Activated T-cell treated with anti-CD3 and anti-CD28 coated beads for 1 hour (primary cell): Measurements from ENCODE around the gene ITPKB.
A peak's percentile ranks its signal among the peaks of the same experiment; 100 is the strongest.

Experiments used
- DNase-seq: peaks from one replicate; pipeline ENCODE4 v3.0.0-alpha.2; 2020; ENCODE audit warnings: low read depth

Gene ITPKB

DNA sequence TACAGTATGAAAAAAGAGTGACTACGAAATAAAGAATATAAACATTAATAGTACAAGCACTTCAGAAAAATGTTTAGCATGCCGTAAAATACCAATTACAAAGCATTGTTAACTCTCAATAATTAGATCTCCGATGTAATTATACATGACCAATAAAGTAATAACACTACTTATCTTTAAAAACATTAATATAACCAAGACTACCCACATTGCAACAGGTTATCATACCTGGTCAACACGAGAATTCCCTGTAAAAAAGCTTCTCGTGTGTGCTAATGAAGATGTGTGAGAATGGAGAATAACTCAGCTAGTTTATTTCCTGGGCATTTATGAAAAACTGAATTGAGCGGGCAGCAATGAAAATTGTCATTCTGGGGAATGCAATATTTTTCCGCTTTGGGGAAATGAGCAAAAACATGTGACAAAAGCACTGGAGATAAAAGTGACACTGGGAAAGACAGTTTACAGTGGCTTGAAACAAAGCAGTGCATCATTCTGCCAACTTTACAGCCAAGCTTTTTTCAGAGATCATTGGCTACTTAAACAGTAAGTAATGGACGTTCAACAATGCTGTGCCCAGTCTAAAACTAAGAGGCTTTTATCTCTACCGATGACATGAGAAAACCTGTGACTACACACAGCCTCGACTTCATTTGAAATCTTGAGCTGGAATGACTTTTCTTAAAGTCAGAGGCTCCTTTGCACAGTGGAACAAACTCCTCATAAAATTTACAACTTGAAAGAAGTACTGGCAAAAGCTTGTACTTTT, 34.7 kb downstream of the ITPKB start:
- no peak for DNase-seq

DNA sequence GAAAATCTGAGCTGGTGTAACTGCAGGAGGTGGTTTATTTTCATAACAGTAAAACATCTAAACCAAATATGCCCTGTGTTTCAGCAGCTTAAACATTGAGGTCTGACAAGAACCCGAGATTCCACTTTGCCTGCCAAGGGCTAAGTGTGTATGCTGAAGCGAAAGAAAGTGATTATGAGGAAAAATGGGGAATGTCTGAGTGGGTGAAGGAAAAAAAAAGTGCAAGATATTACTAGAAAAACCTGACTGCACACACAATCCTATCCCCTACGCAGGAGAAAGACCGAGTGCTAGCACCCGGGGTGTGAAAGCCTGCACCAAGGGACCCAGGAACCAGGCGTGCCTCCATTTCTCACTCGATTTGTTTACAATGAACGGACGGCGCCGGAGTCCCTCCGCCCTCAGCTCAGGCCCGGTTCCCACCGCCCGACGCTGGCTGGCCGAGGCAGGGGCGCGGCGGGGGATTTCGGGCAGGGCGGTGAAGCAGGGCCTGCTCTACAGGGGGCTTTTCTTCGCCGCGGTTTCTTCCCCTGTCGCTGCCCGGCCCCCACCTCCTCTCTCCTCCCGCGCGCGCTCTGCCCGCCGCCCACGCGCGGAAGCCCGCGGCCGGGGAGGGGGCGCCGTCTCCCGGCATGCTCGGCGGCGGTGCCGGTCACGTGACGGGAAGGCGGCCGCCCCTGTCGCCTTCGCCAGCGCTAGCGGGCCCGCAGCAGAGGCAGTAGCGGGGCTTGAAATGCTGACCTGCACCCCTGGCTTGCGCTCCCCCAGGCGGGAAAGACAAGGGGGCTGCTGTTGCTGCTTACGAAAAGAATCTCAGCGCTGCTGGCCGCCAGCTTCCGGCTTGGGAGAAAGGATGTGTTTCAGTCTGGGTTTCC, 35.9 kb downstream of the ITPKB start:
- DNase-seq = peak; percentile 74

DNA sequence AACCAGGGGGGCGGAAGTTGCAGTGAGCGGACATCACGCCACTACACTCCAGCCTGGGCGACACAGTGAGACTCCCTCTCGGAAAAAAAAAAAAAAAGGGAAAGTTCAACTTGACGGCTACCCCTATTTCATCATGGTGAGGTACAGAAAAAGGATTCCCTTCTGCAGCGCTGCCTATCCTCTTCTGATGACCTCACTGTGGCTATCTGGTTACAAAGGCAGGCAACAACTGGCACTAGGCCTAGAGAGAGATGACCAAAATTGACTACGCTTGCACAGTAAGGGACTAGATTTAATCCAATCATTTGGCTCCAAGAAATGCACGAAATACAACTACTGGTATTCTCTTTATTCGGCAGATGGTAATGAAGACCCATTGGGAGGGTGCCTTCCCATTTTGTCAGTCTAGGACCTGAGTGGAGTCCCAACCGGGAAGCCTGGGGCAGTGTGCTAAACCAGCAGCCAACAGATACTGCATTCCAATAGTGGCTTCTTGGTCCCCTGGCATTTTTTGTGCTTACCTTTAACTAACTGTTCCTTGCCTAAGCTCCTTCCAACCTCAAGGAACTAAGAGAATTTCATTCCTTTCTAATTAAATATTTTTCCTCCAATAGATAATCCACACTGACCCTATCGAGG, 36.6 kb downstream of the ITPKB start:
- DNase-seq = no peak

DNA sequence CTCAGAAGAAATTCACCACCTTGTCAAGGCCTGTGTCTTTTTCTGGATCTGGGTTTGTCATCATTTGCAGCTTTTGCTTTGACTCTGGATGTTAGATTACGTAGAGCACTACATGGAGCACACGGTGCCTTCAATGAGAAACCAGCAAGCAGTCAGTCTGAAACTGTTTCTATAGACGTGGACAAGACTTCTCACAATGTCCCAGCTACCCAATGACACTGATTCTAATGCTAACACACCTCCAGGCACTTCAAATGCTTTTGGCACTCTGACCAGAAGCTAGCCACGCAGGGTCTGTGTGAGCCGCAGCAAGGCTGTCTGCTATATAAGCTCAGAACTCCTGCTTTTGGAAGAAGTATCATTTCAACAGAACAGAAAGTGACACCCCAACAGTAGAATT, 38.2 kb downstream of the ITPKB start:
- DNase-seq = no peak

DNA sequence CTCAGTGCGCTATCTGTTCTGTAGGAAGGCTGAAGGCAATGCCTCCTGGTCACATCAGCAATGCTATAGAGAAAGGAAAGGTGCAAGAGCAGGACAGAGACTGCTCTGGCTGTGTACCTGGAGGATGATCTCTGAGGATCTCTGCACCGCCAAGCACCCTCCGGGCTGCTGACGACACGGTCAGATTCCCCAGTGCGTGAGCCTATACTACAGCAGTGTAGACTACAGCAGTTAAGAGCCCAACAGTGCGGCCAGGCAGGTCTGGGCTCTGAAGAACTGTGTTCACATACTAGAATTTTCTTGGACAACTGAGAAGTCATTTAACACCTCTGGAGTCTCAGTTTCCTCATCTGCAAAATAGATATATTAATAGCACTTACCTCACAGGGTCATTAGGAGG, 39.9 kb downstream of the ITPKB start:
- no peak for DNase-seq

DNA sequence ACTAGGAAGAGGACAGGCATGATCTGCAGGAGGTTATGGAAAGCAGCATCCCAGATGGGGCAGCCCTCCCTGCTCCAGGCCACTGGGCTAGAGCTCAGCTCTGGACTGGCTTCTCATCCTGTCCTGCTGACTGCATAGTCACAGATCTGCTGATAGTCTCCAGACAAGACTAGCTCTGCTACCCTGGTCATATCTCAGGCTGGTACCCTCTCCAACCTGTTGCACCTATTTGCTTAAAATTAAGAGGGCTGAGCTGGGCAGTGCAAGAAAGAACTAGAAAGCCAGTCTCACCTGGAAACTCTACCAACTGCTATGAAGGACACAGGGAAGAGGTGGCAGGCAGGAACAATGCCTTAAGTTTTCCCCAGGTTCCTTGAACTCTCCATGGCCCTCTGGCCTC, 40.4 kb downstream of the ITPKB start:
- no peak for DNase-seq

DNA sequence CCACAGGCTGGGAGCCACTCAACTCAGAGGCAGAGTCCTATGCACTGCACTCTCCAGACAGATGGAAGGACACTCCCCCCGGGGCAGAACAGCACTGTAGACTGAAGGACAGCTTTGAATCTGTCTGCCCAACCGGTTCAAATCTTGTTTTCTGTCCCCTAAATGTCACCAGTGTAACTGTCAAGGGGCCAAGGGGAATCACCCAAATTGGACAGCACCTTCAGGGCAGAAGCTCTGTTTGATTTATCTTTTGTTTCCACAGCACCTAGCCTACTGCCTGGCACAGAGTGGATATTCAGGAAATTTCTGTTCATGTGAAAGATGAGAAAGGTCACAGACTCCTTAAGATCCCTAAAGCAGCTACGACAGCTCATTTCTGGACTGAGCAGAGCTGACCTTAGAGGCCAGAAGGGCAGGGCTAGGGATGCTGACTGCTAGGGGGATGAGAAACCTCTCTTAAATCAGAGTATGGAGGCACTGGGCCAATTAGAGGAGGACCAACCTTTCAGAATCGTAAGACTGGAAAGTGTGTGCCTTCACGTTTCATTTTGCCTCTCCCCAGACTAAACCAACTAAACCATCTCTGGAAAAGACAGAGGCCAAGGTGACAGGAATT, 41.0 kb downstream of the ITPKB start:
- DNase-seq = no peak

DNA sequence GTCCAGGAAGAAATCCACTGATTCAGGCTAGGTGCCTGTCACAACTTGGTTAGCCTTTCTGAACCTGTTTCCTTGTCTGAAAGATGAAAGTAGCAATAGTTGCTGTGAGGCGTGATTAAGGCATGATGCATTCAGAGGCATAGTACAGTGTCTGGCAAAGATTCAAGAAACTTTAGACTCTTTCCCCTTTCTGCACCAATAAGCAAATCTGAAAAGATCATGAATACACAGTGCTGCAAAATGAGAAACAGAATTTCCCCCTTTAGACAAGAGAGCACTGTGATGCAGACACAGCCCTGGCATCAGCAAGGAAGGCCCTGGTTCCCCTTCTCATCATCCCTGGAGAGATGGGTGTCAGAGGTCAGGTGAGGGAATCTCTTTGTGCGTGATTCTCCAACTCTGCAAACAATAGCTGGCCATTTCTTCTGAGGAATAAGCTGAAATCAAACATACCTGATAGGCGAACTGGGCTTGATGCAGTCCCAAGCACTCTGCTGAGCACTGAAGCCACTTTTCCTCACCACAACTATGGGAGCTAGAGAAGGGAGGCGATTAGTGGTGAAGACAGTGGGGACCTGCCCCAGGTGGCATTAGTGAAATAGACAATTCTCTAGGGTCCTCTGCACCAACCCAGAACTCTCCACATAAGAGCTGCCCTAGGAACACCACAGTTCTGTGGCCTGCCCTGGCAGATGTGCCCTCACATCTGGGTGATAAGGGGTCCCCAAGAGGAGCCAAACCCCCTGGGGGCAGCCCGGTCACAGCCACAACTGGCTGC, 41.7 kb downstream of the ITPKB start:
- no peak for DNase-seq

DNA sequence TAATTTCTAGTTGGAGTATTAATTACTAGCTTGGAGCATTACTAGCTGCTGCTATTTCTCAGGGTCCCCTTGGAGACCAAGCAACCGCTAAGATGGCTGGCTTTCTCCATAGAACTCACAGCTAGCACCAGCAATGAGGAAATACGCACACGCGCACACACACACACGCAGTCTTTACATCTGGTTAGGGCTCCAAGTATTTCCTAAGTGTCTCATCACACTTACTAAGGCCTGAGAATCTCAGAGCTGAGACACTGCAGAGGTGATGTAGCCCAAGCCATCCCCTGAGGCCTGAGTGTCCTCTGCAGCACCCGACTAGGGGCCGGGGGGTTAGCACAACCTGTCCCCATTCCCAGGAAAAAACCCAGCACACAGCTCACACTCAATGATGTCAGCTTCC, 42.5 kb downstream of the ITPKB start:
- DNase-seq = no peak

DNA sequence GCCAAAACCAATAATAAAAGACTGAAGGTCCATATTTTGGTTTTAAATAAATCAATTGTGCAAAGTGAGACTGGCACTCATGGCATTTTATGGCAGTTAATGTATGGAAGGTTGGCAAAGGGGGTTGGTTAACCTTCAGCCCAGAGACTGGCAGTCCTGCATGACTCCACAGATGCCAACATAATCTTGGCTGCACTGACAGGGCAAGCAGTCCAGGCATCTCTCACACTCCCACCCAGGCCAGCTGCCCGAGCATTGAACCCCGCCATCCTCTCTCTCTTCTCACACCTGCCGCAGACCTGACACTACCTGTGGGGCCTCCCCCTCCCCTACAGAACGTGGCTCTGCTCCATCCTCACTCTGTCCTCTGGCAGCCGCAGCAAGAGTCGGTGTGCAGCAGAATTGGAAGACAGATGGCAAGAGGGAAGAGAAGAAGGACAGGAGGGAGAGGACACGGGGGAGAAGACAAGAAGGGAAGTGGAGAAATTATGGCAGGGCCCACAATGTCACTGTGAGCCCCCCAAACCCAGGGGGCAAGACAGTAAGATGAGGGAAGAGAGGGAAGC, 43.7 kb downstream of the ITPKB start:
- no peak for DNase-seq

DNA sequence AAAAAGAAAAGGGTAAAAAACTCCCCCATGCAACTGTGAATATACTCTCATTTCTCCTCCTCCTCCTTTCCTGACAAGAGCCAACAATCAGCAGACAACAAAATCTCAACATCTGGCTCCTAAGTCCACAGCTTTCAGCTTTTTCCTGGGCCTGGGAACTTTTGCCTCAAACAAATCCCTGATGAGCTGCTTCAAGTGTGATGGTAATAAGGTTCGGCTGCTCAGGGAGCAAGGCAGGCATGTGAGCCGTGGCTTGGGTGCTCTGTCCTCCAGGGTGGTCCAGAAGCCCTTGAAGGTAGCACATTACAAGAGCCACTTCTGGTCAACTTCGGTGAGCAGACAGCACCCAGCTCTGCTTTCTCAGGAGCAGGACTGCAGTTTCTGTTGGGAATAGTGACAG, 46.3 kb downstream of the ITPKB start:
- DNase-seq = no peak

DNA sequence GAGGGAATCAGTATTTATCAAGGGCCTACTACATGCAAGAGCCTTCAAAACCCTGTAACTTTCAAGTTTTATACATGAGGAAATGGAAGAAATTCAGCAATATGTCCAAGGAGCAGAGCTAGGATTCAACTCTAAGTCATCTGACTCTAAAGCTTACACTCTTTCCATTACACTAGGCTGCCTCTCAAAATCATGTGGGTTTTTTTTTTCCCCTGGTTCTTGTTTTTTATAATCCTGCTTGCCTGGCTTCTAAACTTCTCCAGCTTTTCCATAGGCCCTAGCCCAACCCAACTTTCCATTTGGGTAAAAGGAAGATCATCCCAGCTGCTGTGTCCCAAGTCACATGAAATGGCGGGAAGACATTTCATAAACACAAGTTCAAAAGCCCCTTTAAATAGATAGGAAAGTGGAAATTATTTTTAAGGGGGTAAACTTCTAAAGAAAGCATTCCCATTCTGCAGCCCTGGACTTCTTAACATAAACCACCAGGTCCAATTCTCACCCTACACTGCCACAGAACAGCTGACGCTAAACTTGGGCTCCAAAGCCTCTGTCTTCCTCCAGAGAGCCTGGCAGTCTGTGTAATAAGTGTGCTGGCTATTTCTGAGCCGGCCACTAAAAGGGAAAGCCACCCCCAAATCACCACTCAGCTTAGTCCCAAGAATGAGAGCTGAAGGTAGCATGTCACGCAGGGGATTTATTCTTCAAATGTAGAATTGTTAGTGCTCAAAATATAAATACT, 46.9 kb downstream of the ITPKB start:
- no peak for DNase-seq

DNA sequence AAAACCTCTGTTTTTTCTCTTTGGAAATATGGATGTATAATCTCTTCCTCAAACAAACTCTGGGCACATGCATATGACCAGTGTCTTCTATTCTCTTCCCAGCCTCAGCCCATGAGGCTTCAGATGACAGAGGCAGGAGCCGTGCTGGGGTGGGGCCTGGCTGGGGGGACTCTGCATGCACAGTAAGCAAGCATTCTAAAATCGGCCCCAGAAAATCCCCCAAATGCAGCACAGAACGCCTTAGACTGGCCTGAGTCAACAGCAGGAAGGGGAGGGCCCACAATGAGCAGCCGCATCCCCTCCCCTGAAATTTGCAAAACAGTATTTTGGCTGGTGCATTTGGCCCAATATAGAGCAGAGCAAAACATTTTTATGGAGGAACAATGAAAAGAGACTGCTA, 47.8 kb downstream of the ITPKB start:
- DNase-seq = no peak

DNA sequence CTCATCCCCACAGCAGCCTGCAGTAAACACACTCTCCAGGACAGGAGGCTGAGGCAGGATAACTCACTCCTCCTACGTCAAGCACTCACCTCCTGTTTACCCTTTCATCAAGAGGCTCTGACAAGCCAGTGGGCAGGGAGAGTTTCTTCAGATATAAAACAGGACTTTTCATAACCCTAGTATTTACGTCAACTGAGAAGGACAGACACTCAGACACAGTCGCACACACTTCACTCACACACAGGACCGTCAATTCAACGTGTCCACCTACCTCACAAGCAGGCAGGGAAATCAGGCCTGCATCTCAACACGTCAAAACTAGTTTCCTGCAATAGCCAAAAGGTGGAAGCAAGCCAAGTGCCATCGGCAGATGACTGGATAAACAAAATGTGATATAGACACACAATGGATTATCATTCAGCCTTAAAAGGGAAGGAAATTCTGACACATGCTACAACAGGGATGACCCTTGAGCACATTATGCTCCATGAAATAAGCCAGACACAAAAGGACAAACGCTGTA, 48.6 kb downstream of the ITPKB start:
- DNase-seq = no peak

DNA sequence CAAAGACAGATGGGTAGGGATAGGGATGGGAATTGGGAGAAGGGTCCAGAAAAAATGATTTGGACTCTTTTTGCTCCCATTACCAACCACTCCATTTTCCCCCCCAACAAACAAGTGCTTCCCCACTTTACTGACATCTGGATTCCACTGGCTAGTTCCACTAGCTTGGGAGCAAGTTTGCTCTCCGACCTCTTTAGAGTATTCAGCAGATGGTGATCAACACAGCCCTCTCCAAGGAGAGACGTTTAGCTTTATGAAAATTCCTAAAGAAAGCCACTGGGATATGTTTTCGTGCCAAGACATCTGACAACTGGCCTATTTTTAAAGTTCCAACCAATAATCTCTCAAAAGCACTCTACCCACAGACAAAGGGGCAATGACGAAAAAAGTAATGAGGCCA, 50.3 kb downstream of the ITPKB start:
- DNase-seq = no peak

DNA sequence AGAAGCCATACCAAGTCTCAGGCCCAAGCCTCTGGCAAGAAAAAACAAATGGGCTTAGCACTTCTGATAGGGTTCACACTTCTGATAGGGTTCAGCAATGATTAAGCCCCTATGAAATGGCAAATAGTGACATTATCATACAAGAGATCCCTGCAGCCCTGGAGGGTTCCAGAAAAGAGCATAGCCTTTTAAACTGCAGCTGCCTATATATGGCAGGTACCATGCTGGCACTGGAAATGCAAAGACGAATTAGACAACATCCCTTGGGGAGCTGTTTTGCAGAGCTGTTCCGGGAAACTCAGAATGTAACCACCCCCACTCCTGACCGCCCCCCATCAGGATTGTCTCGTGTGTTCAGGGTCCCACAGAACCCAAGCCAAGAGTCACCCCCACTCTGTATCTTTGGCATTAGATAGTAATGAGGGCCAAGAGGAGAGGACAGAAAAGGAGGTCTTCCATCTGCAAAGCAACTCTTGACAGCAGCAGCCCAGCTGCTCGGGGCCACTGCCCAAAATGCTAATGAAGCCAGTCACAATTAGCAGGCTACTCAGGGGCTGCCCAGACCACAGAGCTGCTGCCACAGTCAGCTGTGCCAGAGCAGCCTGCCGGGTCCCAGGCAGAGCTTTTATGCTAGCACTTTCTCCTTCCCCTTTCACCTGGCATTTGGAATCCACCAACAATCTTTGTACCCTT, 50.9 kb downstream of the ITPKB start:
- DNase-seq = no peak

DNA sequence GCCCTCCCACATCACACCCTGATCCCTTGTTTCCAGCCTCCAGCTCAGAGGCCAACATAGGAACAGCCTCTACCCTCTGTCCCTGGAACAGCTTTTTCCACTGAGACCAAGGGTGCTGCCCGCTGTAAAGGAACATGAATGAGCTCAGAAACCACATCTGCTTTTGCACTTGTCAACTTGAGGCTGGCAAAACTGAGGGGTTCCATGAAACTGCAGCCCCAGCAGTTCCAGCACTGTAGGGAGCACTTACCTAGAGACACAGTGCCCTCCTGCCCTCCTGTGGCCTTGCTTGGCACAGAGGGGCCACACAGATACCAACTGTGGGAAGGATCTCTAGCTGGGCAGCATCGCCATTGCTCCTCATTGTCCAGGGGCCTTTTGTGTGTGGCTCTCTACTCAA, 51.7 kb downstream of the ITPKB start:
- peak; percentile 38 for DNase-seq

DNA sequence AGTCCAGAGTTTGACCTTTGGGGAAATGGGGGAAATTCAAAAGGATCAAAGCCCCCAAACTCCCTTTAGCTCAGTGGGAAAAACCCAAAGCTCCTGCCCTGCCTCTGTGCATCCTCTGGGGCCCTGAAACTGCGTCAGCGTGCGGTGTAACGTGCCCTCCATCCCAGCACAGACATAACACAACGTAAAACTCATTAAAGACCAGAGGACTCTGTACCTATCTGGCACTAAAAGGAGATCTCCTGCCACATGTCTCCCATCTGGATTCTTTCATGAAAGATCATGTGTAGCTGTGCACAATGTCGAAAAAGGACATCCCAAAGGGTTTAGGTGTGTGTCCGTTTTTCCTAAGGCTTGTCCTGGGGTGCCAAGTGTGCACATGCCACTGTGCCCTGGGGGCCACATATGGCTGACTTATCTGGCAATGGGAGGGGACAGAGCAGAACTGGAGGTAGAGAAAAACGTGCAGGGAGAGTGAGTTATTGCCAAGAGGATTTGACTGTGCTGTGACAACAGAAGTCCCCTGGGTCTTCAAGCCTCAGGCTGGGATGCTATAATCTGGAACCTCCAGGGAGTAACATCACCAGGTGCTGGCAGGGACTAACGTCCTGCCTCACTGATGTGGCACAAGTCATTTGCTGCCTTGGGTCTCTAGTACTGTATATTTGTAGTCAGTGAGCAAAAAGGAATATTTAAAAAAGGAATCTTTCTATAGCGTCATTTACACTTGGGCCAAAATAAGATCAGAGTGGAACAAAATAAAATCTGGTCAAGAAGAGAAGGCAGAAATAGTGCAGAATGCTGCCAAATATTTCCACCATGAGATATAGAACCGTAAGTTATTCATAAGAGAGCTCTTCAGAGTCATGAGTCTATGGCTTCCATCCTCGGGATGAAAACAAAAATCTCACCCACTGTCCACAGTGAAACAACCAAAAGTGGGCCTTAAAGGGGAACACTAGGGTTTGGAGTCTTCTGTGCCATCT, 52.3 kb downstream of the ITPKB start:
- no peak for DNase-seq
